COLO668 (cell line): Measurements from ENCODE around the gene GALNTL6.
"Not testable (repeated sequence)": the region's sequence is repeated elsewhere in the genome, so short reads cannot be mapped to it uniquely, and the experiment has no call there.

ENCODE experiments used
- DNase-seq: peaks from one replicate; lab custom pipeline; 2025; ENCODE audit not compliant: unreplicated experiment; lab: John Stamatoyannopoulos, UW

The GALNTL6 gene

GRCh38 chr4:172899861-172900260 lies 1086.7 kb downstream of the GALNTL6 start:
- DNase-seq = no peak

GRCh38 chr4:172900900-172901299 lies 1087.7 kb downstream of the GALNTL6 start:
- DNase-seq = no peak

- DNase-seq = peak; percentile 28
Measured at GRCh38 chr4:172912468-172912867, 1099.3 kb downstream of the GALNTL6 start.

- DNase-seq = not testable (repeated sequence)
Measured at GRCh38 chr4:172917403-172917802, 1104.2 kb downstream of the GALNTL6 start.

GRCh38 chr4:172919269-172919668 lies 1106.1 kb downstream of the GALNTL6 start:
- no peak for DNase-seq

GRCh38 chr4:172927096-172927814 lies 1114.1 kb downstream of the GALNTL6 start:
- DNase-seq = peak; percentile 37

- DNase-seq = no peak
Measured at GRCh38 chr4:172928347-172928746, 1115.1 kb downstream of the GALNTL6 start.

GRCh38 chr4:172938072-172938829 lies 1125.0 kb downstream of the GALNTL6 start:
- no peak for DNase-seq

- DNase-seq = no peak
Measured at GRCh38 chr4:172938870-172939269, 1125.7 kb downstream of the GALNTL6 start.

- DNase-seq = no peak
Measured at GRCh38 chr4:172942840-172943239, 1129.6 kb downstream of the GALNTL6 start.

- no peak for DNase-seq
Measured at GRCh38 chr4:172945611-172946010, 1132.4 kb downstream of the GALNTL6 start.

GRCh38 chr4:172946503-172946902 lies 1133.3 kb downstream of the GALNTL6 start:
- DNase-seq = no peak

GRCh38 chr4:172947594-172947993 lies 1134.4 kb downstream of the GALNTL6 start:
- DNase-seq = no peak

- DNase-seq = no peak
Measured at GRCh38 chr4:172950990-172951389, 1137.8 kb downstream of the GALNTL6 start.

GRCh38 chr4:172951679-172952451 lies 1138.7 kb downstream of the GALNTL6 start:
- no peak for DNase-seq

GRCh38 chr4:172953896-172954568 lies 1140.8 kb downstream of the GALNTL6 start:
- no peak for DNase-seq

- DNase-seq = not testable (repeated sequence)
Measured at GRCh38 chr4:172956340-172956739, 1143.1 kb downstream of the GALNTL6 start.

- no peak for DNase-seq
Measured at GRCh38 chr4:172957216-172957615, 1144.0 kb downstream of the GALNTL6 start.

GRCh38 chr4:172962564-172963353 lies 1149.6 kb downstream of the GALNTL6 start:
- peak; percentile 27 for DNase-seq
